SK-N-MC (cell line): ENCODE measurements around the gene PREB.

ENCODE experiments used
- EZH2 ChIP-seq: fragments of 200-600 bp; sonication (generic); IDR thresholded peaks from one replicate; pipeline ENCODE4 v1.6.1; 2017; ENCODE audit warnings: antibody characterized with exemption
- FOXP2 ChIP-seq: optimal IDR thresholded peaks from 2 replicates; pipeline ENCODE3; 2011; ENCODE audit warnings: mild to moderate bottlenecking, moderate library complexity; ENCODE audit not compliant: insufficient read depth; ENCODE audit errors: extremely low read length, control extremely low read depth

DNA sequence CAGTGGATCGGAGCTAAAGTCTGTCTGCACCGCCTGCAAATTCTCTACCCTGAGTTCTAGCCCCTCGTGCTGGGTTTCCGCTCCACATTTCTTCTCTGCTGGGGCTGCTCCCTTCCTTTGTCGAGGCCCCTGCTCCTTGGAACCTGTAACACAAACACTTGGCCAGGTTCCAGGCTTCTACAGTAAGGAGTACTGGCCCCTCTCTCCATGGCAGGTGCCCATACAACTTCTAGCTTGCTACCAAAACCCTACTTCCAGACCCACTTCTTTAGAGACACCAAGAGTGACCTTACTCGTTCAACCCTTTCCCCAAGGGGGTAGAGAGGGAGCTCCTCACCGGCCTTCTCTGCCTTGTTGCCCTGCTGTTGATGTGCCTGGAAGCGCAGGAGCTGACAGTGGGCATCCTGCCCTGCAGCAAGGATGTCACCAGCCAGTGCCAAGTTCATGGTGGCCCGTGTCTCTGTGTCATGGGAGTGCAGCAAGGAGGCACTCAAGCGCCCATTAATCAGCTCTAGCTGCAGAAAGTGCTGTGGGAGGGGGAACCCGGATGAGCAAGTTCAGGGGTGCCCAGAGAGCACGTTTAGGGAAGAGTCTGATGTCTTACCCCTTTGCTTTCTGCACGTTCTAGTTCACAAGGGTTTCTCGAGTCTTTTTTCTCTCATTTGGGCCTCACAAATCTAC, 1.1 kb downstream of the PREB start:
- no peak for TF ChIP-seq EZH2
- TF ChIP-seq FOXP2: no peak
